Measurements from ENCODE around the gene THUMPD2. TPM values are rescaled to one million over a fixed set of nuclear protein-coding genes. Genes with fewer than 3 reads are reported as not detected.
"Not testable (repeated sequence)": the region's sequence is repeated elsewhere in the genome, so short reads cannot be mapped to it uniquely, and the experiment has no call there.

The THUMPD2 gene
- polyA plus RNA-seq, 10 donors: 12.6 to 20.2 (median 17.8) TPM

- DNase-seq: peak in 1 of 3 donors; percentile 38
Observed at GRCh38 chr2:39772086-39772811, 6.8 kb downstream of the THUMPD2 start.

GRCh38 chr2:39762448-39762847 lies 16.6 kb downstream of the THUMPD2 start:
- no peak for DNase-seq

- DNase-seq: no peak
Observed at GRCh38 chr2:39757156-39757555, 21.9 kb downstream of the THUMPD2 start.

GRCh38 chr2:39755466-39755865 lies 23.6 kb downstream of the THUMPD2 start:
- no peak for DNase-seq

- DNase-seq: peak in 1 of 3 donors; percentile 54
Observed at GRCh38 chr2:39743269-39743776, 35.7 kb downstream of the THUMPD2 start.

- no peak for DNase-seq
Observed at GRCh38 chr2:39741871-39742270, 37.2 kb downstream of the THUMPD2 start.

GRCh38 chr2:39739386-39739785 lies 39.7 kb downstream of the THUMPD2 start:
- no peak for DNase-seq

- DNase-seq: peak in 1 of 3 donors; percentile 32
Observed at GRCh38 chr2:39738936-39739335, 40.1 kb downstream of the THUMPD2 start.

- DNase-seq: peak in 1 of 3 donors; percentile 64
Observed at GRCh38 chr2:39737661-39738060, 41.4 kb downstream of the THUMPD2 start.

- DNase-seq: peak in 1 of 3 donors; percentile 87
Observed at GRCh38 chr2:39736640-39737039, 42.4 kb downstream of the THUMPD2 start.

GRCh38 chr2:39735648-39736047 lies 43.4 kb downstream of the THUMPD2 start:
- no peak for DNase-seq

- no peak for DNase-seq
Observed at GRCh38 chr2:39734445-39734844, 44.6 kb downstream of the THUMPD2 start.

GRCh38 chr2:39733070-39733674 lies 45.9 kb downstream of the THUMPD2 start:
- no peak for DNase-seq

GRCh38 chr2:39732482-39732881 lies 46.6 kb downstream of the THUMPD2 start:
- peak in 1 of 3 donors; percentile 45 for DNase-seq

GRCh38 chr2:39731546-39731945 lies 47.5 kb downstream of the THUMPD2 start:
- no peak for DNase-seq

GRCh38 chr2:39730685-39731302 lies 48.3 kb downstream of the THUMPD2 start:
- DNase-seq: no peak

GRCh38 chr2:39730276-39730675 lies 48.8 kb downstream of the THUMPD2 start:
- DNase-seq: no peak

- no peak for DNase-seq
Observed at GRCh38 chr2:39728941-39729351, 50.1 kb downstream of the THUMPD2 start.

GRCh38 chr2:39728085-39728484 lies 51.0 kb downstream of the THUMPD2 start:
- DNase-seq: not testable (repeated sequence)

GRCh38 chr2:39725401-39725800 lies 53.7 kb downstream of the THUMPD2 start:
- DNase-seq: peak in 1 of 3 donors; percentile 37

- DNase-seq: no peak
Observed at GRCh38 chr2:39724828-39725144, 54.3 kb downstream of the THUMPD2 start.

GRCh38 chr2:39723946-39724827 lies 54.9 kb downstream of the THUMPD2 start:
- DNase-seq: peak in 1 of 3 donors; percentile 38

Measured in muscle of back (tissue), 11 donors.